GM12878 (cell line): ENCODE data around the gene DMRTC2. TPM values are rescaled to one million over a fixed set of nuclear protein-coding genes. Genes with fewer than 3 reads are reported as not detected.

Source experiments
- ATAC-seq: fragments of 200-7000 bp; cut with Tn5 transposase; 3 replicates; pipeline ENCODE4 v1.9.1; 2020; ENCODE audit warnings: mild to moderate bottlenecking, moderate library complexity
- BruUV-seq: library from RNA; stranded (reverse); fragments of 400-500 nt; replicated peaks from 2 replicates; lab custom pipeline; 2021; lab: Mats Ljungman, UMichigan
- CTCF ChIA-PET: fragments of 300-600 bp; sonication (Branson Sonifier 250); formaldehyde crosslinking; extraction: SDS; loops from one replicate; lab custom pipeline; 2021; ENCODE audit warnings: inconsistent platforms; lab: Yijun Ruan, JAX
- POLR2A ChIA-PET: fragments of 350-600 bp; formaldehyde crosslinking; extraction: SDS; loops from one replicate; lab custom pipeline; 2021; ENCODE audit warnings: inconsistent platforms; lab: Charles Lee
- RAD21 ChIA-PET: fragments of 300-600 bp; sonication (Branson Sonifier 250); formaldehyde crosslinking; loops from one replicate; lab custom pipeline; 2023; ENCODE audit warnings: antibody characterized with exemption; ENCODE audit not compliant: unreplicated experiment; lab: Charles Lee
- SMC1A ChIA-PET: fragments of 300-600 bp; sonication (Branson Sonifier 250); formaldehyde crosslinking; loops from one replicate; lab custom pipeline; 2023; ENCODE audit not compliant: unreplicated experiment, uncharacterized antibody; lab: Charles Lee
- DNase-seq: peaks from one replicate; pipeline ENCODE4 v3.0.0-alpha.2; 2011; ENCODE audit warnings: low read depth, low spot score
- FAIRE-seq: peaks from 3 replicates; lab custom pipeline; 2011; peaks lifted over from hg19 to GRCh38; lab: Jason Lieb, UNC
- H2AFZ ChIP-seq: 2 replicates; pipeline ENCODE4 v1.6.0; 2011; ENCODE audit warnings: low read depth, low read length, control low read depth; ENCODE audit not compliant: control insufficient read depth
- H3K27ac ChIP-seq: 2 replicates; pipeline ENCODE4 v1.5.1; 2011; ENCODE audit warnings: control low read depth; ENCODE audit not compliant: control insufficient read depth, insufficient read depth
- H3K27me3 ChIP-seq, 2 experiments: replicated peaks in 1 of 2; 2 replicates each; pipeline versions ENCODE4 v1.6.0 to v1.6.1; 2011; ENCODE audit warnings: low read length in 1 of 2; ENCODE audit not compliant: control insufficient read depth in 2 of 2, insufficient read depth in 2 of 2
- H3K36me3 ChIP-seq, 2 experiments: 2 replicates each; pipeline ENCODE4 v1.5.1; 2011; ENCODE audit warnings: low read length in 1 of 2; ENCODE audit not compliant: control insufficient read depth in 2 of 2, insufficient read depth in 2 of 2
- H3K4me1 ChIP-seq: 2 replicates; pipeline ENCODE4 v1.6.1; 2011; ENCODE audit warnings: mild to moderate bottlenecking, low read length, moderate library complexity, mixed read lengths; ENCODE audit not compliant: control insufficient read depth, insufficient read depth
- H3K4me2 ChIP-seq: 2 replicates; pipeline ENCODE4 v1.6.0; 2011; ENCODE audit warnings: control low read depth; ENCODE audit not compliant: control insufficient read depth, insufficient read depth
- H3K4me3 ChIP-seq: fragments of 200-600 bp; sonication (generic); 2 replicates; pipeline ENCODE4 v1.5.1; 2016
- H3K79me2 ChIP-seq: 2 replicates; pipeline ENCODE4 v1.6.0; 2011; ENCODE audit warnings: low read length; ENCODE audit not compliant: control insufficient read depth, insufficient read depth
- H3K9ac ChIP-seq: 2 replicates; pipeline ENCODE4 v1.8.0; 2011; ENCODE audit warnings: low read length, control low read depth, mixed read lengths; ENCODE audit not compliant: control insufficient read depth, insufficient read depth
- H3K9me3 ChIP-seq: replicated peaks from 3 replicates; pipeline ENCODE4 v1.5.1; 2011; ENCODE audit warnings: mild to moderate bottlenecking, low read length; ENCODE audit not compliant: control insufficient read depth, insufficient read depth
- H4K20me1 ChIP-seq: 2 replicates; pipeline ENCODE4 v1.6.0; 2011; ENCODE audit not compliant: control insufficient read depth, insufficient read depth
- ATF3 ChIP-seq: IDR thresholded peaks from 2 replicates; pipeline ENCODE4 v1.6.1; 2011; ENCODE audit warnings: low read depth, mild to moderate bottlenecking, low read length, moderate library complexity, borderline replicate concordance; ENCODE audit errors: extremely low read depth
- BHLHE40 ChIP-seq, 2 experiments: fragments of 450-650 bp in 1 of 2; IDR thresholded peaks; 2 replicates each; pipeline ENCODE4 v1.6.1; 2011 to 2017; ENCODE audit warnings: low read depth in 2 of 2, borderline replicate concordance in 1 of 2, improper control_type of control experiment in 1 of 2, low read length in 1 of 2, mild to moderate bottlenecking in 1 of 2
- BRCA1 ChIP-seq: IDR thresholded peaks from 2 replicates; pipeline ENCODE4 v1.6.1; 2011; ENCODE audit warnings: low read depth, low read length, improper control_type of control experiment
- CBX3 ChIP-seq: fragments of 200-600 bp; sonication (generic); IDR thresholded peaks from 2 replicates; pipeline ENCODE4 v1.6.1; 2016; ENCODE audit warnings: low read depth, borderline replicate concordance
- CBX5 ChIP-seq: sonication (generic); IDR thresholded peaks from 2 replicates; pipeline ENCODE4 v1.6.1; 2016; ENCODE audit warnings: low read depth, moderate library complexity, mild to moderate bottlenecking, inconsistent platforms
- MEF2A ChIP-seq: IDR thresholded peaks from 2 replicates; pipeline ENCODE4 v1.6.1; 2011; ENCODE audit warnings: low read depth, mild to moderate bottlenecking, low read length, moderate library complexity; ENCODE audit not compliant: insufficient read depth
- MTA2 ChIP-seq: fragments of 450-650 bp; IDR thresholded peaks from 2 replicates; pipeline ENCODE4 v1.6.1; 2016; ENCODE audit warnings: low read depth, mild to moderate bottlenecking, moderate library complexity
- NFIC ChIP-seq: IDR thresholded peaks from 2 replicates; pipeline ENCODE4 v1.6.1; 2012; ENCODE audit warnings: low read depth, mild to moderate bottlenecking, inconsistent platforms, low read length, moderate library complexity
- NFYB ChIP-seq: IDR thresholded peaks from 2 replicates; pipeline ENCODE4 v1.6.1; 2011; ENCODE audit warnings: low read depth, mild to moderate bottlenecking, low read length, improper control_type of control experiment, moderate library complexity; ENCODE audit not compliant: insufficient read depth
- NR2C1 ChIP-seq: fragments of 450-650 bp; IDR thresholded peaks from 2 replicates; pipeline ENCODE4 v1.6.1; 2017; ENCODE audit warnings: antibody characterized with exemption, mild to moderate bottlenecking, moderate library complexity
- PAX8 ChIP-seq: fragments of 450-650 bp; IDR thresholded peaks from 2 replicates; pipeline ENCODE4 v1.6.1; 2017; ENCODE audit warnings: mild to moderate bottlenecking, moderate library complexity
- PKNOX1 ChIP-seq: fragments of 450-650 bp; IDR thresholded peaks from 2 replicates; pipeline ENCODE4 v1.6.1; 2016; ENCODE audit warnings: mild to moderate bottlenecking
- RAD21 ChIP-seq: IDR thresholded peaks from 2 replicates; pipeline ENCODE4 v1.6.1; 2011; ENCODE audit warnings: mild to moderate bottlenecking, low read depth, low read length, moderate library complexity; ENCODE audit not compliant: insufficient read depth
- TCF3 ChIP-seq: IDR thresholded peaks from 2 replicates; pipeline ENCODE4 v1.6.1; 2012; ENCODE audit warnings: low read depth, mild to moderate bottlenecking, low read length, borderline replicate concordance; ENCODE audit not compliant: insufficient read depth
- ZBTB4 ChIP-seq: fragments of 450-650 bp; formaldehyde crosslinking; IDR thresholded peaks from 2 replicates; pipeline ENCODE4 v1.4.0; 2022; ENCODE audit warnings: mild to moderate bottlenecking, moderate library complexity
- ZNF217 ChIP-seq: fragments of 450-650 bp; IDR thresholded peaks from 2 replicates; pipeline ENCODE4 v1.6.1; 2017; ENCODE audit warnings: antibody characterized with exemption, mild to moderate bottlenecking
- ZNF24 ChIP-seq: fragments of 450-650 bp; IDR thresholded peaks from 2 replicates; pipeline ENCODE4 v1.6.1; 2017; ENCODE audit warnings: antibody characterized with exemption, mild to moderate bottlenecking
- WGBS: methylation state at CpG from one replicate; pipeline ENCODE4 v1.1.6; 2016; ENCODE audit warnings: low lambda C conversion rate; ENCODE audit not compliant: insufficient replicate concordance, insufficient coverage; ENCODE audit errors: missing lambda C conversion rate; 5-methylcytosine and 5-hydroxymethylcytosine counted together
- in situ Hi-C: fragments of 300-500 bp; cut with MboI; formaldehyde crosslinking; loops from 9 replicates; pipeline ENCODE4 v1.14.3; 2018; ENCODE audit warnings: mixed read lengths
- intact Hi-C: fragments of 100-400 bp; cut with micrococcal nuclease; formaldehyde crosslinking; loops from one replicate; pipeline ENCODE4 v1.14.2; 2022; ENCODE audit not compliant: unreplicated experiment
- polyA plus RNA-seq, 11 experiments: library from polyadenylated mRNA; depleted of rRNA in 4 of 11; unstranded in 6 of 11; stranded (reverse) in 5 of 11; fragments of >200 nt; fragmentation: Nextera tagmentation in 4 of 11; fragmentation: Illumina TruSeq in 1 of 11; extraction: Ambion mirVana in 4 of 11; extraction: Trizol in 1 of 11; gene quantifications; 1 replicate in 1 of 11; 2 replicates in 10 of 11; pipeline versions ENCODE4 v1.2.1 to v1.2.3, GENCODE V29; 2011 to 2016; ENCODE audit warnings: inconsistent platforms in 2 of 11, missing spikeins in 2 of 11, low read depth in 1 of 11
- total RNA-seq, 4 experiments: library from RNA; depleted of rRNA in 3 of 4; stranded (reverse); fragments of >200 nt in 3 of 4; fragmentation: Illumina TruSeq in 1 of 4; extraction: Trizol in 1 of 4; gene quantifications; 2 replicates each; pipeline versions ENCODE4 v1.2.1 to v1.2.3, GENCODE V29; 2013 to 2021

The DMRTC2 gene
- total and polyA plus RNA-seq, 10 of the 15 experiments (the other 5 are each of a cell fraction or from before 2014, with no cell fraction given): not detected

- no peak overlapping the region for H3K4me3 ChIP-seq
- no peak overlapping the region for H3K4me2 ChIP-seq
These were observed 47.9 kb upstream of the DMRTC2 start for GRCh38 chr19:41796901-41797300.

More at GRCh38 chr19:41796901-41797300, 47.9 kb upstream of the DMRTC2 start:
- FAIRE-seq (no peak), ATAC-seq (no peak), DNase-seq (no peak)
- 0% methylated on average over 1 of the region's 1 CpG for WGBS
- Histone ChIP-seq H3K36me3 (no peaks in the 10 kb centered on the region), H2AFZ (no peak overlapping the region), H3K9me3 (no peaks in the 10 kb centered on the region), H3K27me3 (peaks cover 0 to 6% of the 10 kb centered on the region in 2 experiments; a peak in 2 of 4 replicates), H4K20me1 (no peaks in the 10 kb centered on the region), H3K9ac (no peak overlapping the region), H3K27ac (no peak overlapping the region), H3K79me2 (no peaks in the 10 kb centered on the region), H3K4me1 (no peaks in the 10 kb centered on the region; the same call in 1 of the 2 replicates)
- RAD21 ChIA-PET: no interaction called here
- no TSS peak for BruUV-seq
- CTCF ChIA-PET: interaction anchor here (7.0 kb wide), 1 partner anchor 43 kb away, joined by 76 read pairs; the partner anchor contains the start of gene CEACAM6
- intact Hi-C loops (no loop called here), in situ Hi-C loops (no loop called here)
- TF ChIP-seq NR2C1: no peak
- no peak for TF ChIP-seq CBX5
- TF ChIP-seq PAX8: no peak
- TF ChIP-seq MEF2A: no peak
- no peak for TF ChIP-seq ATF3
- no peak for TF ChIP-seq RAD21
- no peak for TF ChIP-seq NFYB
- TF ChIP-seq ZBTB4 (CRISPR knock-in tag): no peak
- no peak for TF ChIP-seq ZNF24
- no peak for TF ChIP-seq ZNF217
- no peak for TF ChIP-seq BHLHE40 (IDR thresholded peaks at IDR 0.05; ENCODE audit: borderline replicate concordance in 1 of 2, low read depth in 2 of 2, low read length in 1 of 2)
- TF ChIP-seq PKNOX1: no peak
- no peak for TF ChIP-seq CBX3
- no peak for TF ChIP-seq MTA2
- TF ChIP-seq NFIC: no peak
- no peak for TF ChIP-seq TCF3
- no peak for TF ChIP-seq BRCA1
- SMC1A ChIA-PET: interaction anchor here (5.5 kb wide), 1 partner anchor 23 kb away, joined by 47 read pairs; no protein-coding TSS in a partner anchor
- POLR2A ChIA-PET: no interaction called here
